ENCODE data around the gene PFN3.

DNA sequence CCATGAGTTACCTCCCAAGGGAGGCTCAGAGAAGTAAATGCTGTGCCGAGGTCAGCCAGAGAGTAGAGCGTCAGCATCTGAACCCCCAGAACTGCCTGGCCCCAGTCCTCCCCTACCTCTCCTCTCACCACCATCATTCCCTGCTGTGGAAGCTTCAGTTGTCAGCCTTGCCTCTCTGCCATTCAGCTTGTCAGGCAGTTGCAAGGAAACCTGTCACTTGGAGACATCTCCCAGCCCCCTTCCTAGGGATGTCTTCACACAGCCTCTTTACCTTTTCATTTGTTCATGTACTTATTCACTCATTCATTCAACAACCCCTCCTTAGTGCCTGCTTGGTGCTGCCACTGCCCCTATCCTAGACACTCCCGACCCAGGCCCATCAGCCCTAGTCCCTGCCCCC is 40.6 kb downstream of the PFN3 start:
- TF ChIP-seq, protein P1, sequence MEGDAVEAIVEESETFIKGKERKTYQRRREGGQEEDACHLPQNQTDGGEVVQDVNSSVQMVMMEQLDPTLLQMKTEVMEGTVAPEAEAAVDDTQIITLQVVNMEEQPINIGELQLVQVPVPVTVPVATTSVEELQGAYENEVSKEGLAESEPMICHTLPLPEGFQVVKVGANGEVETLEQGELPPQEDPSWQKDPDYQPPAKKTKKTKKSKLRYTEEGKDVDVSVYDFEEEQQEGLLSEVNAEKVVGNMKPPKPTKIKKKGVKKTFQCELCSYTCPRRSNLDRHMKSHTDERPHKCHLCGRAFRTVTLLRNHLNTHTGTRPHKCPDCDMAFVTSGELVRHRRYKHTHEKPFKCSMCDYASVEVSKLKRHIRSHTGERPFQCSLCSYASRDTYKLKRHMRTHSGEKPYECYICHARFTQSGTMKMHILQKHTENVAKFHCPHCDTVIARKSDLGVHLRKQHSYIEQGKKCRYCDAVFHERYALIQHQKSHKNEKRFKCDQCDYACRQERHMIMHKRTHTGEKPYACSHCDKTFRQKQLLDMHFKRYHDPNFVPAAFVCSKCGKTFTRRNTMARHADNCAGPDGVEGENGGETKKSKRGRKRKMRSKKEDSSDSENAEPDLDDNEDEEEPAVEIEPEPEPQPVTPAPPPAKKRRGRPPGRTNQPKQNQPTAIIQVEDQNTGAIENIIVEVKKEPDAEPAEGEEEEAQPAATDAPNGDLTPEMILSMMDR (conservative IDR thresholded peaks at IDR 0.05; ENCODE audit: low read length): no peak
- TF ChIP-seq EZH2phosphoT487 (IDR thresholded peaks at IDR 0.05; ENCODE audit: borderline replicate concordance, low read depth, low read length): no peak
